HepG2 (cell line): Measurements from ENCODE around the gene FNDC8. TPM values are rescaled to one million over a fixed set of nuclear protein-coding genes. Genes with fewer than 3 reads are reported as not detected.

ENCODE experiments used
- DPF2 ChIP-seq: sonication (generic); formaldehyde crosslinking; IDR thresholded peaks from 2 replicates; pipeline ENCODE4 v1.4.0; 2020; ENCODE audit warnings: mild to moderate bottlenecking, low read depth, missing genetic modification reagents, borderline replicate concordance
- KDM2A ChIP-seq: sonication (generic); formaldehyde crosslinking; IDR thresholded peaks from 2 replicates; pipeline ENCODE4 v1.4.0; 2020; ENCODE audit warnings: low read depth, missing genetic modification reagents, borderline replicate concordance
- KMT2B ChIP-seq: IDR thresholded peaks from 2 replicates; pipeline ENCODE4 v1.6.1; 2016; ENCODE audit warnings: missing genetic modification reagents, missing compliant biosample characterization
- MYC ChIP-seq: sonication (generic); formaldehyde crosslinking; IDR thresholded peaks from 2 replicates; pipeline ENCODE4 v1.9.0; 2021; ENCODE audit warnings: missing genetic modification reagents, borderline replicate concordance
- SAFB2 ChIP-seq: sonication (generic); formaldehyde crosslinking; IDR thresholded peaks from 2 replicates; pipeline ENCODE4 v1.5.1; 2020; ENCODE audit warnings: missing genetic modification reagents, low read depth, mild to moderate bottlenecking, borderline replicate concordance
- SIX1 ChIP-seq: sonication (generic); formaldehyde crosslinking; IDR thresholded peaks from 2 replicates; pipeline ENCODE4 v1.4.0; 2020; ENCODE audit warnings: missing genetic modification reagents, borderline replicate concordance
- SMYD3 ChIP-seq: sonication (generic); formaldehyde crosslinking; IDR thresholded peaks from 2 replicates; pipeline ENCODE4 v1.8.1; 2023; ENCODE audit warnings: mild to moderate bottlenecking, missing genetic modification reagents
- SP5 ChIP-seq: IDR thresholded peaks from 2 replicates; pipeline ENCODE4 v1.6.1; 2016; ENCODE audit warnings: low read depth, borderline replicate concordance
- SYNCRIP ChIP-seq: fragments of 200-400 bp; formaldehyde crosslinking; IDR thresholded peaks from 2 replicates; pipeline ENCODE4 v1.6.1; 2018; ENCODE audit warnings: mild to moderate bottlenecking, low read depth, low read length; ENCODE audit not compliant: insufficient read depth
- ZFP37 ChIP-seq: sonication (generic); formaldehyde crosslinking; IDR thresholded peaks from 2 replicates; pipeline ENCODE4 v1.4.0; 2020; ENCODE audit warnings: missing genetic modification reagents, borderline replicate concordance
- ZKSCAN1 ChIP-seq: fragments of 150-350 bp; IDR thresholded peaks from 2 replicates; pipeline ENCODE4 v1.6.1; 2014; ENCODE audit warnings: low read length
- ZNF136 ChIP-seq: sonication (generic); formaldehyde crosslinking; IDR thresholded peaks from 2 replicates; pipeline ENCODE4 v1.8.1; 2022; ENCODE audit warnings: low read depth, mild to moderate bottlenecking, moderate library complexity, missing genetic modification reagents
- ZNF547 ChIP-seq: sonication (generic); formaldehyde crosslinking; IDR thresholded peaks from 2 replicates; pipeline ENCODE4 v1.5.1; 2020; ENCODE audit warnings: mild to moderate bottlenecking, missing genetic modification reagents
- ZNF549 ChIP-seq: sonication (generic); formaldehyde crosslinking; IDR thresholded peaks from 2 replicates; pipeline ENCODE4 v1.5.0; 2020; ENCODE audit warnings: missing genetic modification reagents
- ZNF607 ChIP-seq: sonication (generic); formaldehyde crosslinking; IDR thresholded peaks from 2 replicates; pipeline ENCODE4 v1.5.1; 2020; ENCODE audit warnings: missing genetic modification reagents, mild to moderate bottlenecking, borderline replicate concordance
- ZNF652 ChIP-seq: IDR thresholded peaks from 2 replicates; pipeline ENCODE4 v1.6.1; 2016; ENCODE audit warnings: low read depth, borderline replicate concordance
- ZNF678 ChIP-seq: sonication (generic); formaldehyde crosslinking; IDR thresholded peaks from 2 replicates; pipeline ENCODE4 v1.4.0; 2020; ENCODE audit warnings: mild to moderate bottlenecking, missing genetic modification reagents
- ZSCAN21 ChIP-seq: sonication (generic); formaldehyde crosslinking; IDR thresholded peaks from 2 replicates; pipeline ENCODE4 v1.8.0; 2022; ENCODE audit warnings: mild to moderate bottlenecking, missing genetic modification reagents, moderate library complexity, borderline replicate concordance
- polyA plus RNA-seq, 8 experiments: library from polyadenylated mRNA; depleted of rRNA in 3 of 8; stranded (reverse) in 7 of 8; unstranded in 1 of 8; fragments of >200 nt; fragmentation: Illumina TruSeq in 4 of 8; extraction: Trizol in 4 of 8; gene quantifications; 2 replicates each; pipeline versions ENCODE4 v1.2.1 to v1.2.3, GENCODE V29; 2011 to 2016; ENCODE audit warnings: low read depth in 4 of 8, missing spikeins in 1 of 8, mixed read lengths in 1 of 8; ENCODE audit not compliant: insufficient read depth in 1 of 8
- total RNA-seq, 5 experiments: library from RNA; depleted of rRNA; stranded (reverse); fragments of >200 nt; fragmentation: Illumina TruSeq; extraction: Trizol; gene quantifications; 2 replicates each; pipeline ENCODE4 v1.2.3, GENCODE V29; 2016; ENCODE audit warnings: low read depth in 1 of 5
- TF ChIP-seq, protein P1 (sequence below): sonication (generic); formaldehyde crosslinking; IDR thresholded peaks from 2 replicates; pipeline ENCODE4 v1.5.0; 2020; ENCODE audit warnings: missing genetic modification reagents
- TF ChIP-seq, protein P2 (sequence below): sonication (generic); formaldehyde crosslinking; IDR thresholded peaks from 2 replicates; pipeline ENCODE4 v1.5.0; 2020; ENCODE audit warnings: mild to moderate bottlenecking, missing genetic modification reagents
- TF ChIP-seq, protein P3 (sequence below): sonication (generic); formaldehyde crosslinking; IDR thresholded peaks from 2 replicates; pipeline ENCODE4 v1.4.0; 2020; ENCODE audit warnings: missing genetic modification reagents
- TF ChIP-seq, protein P4 (sequence below): sonication (generic); formaldehyde crosslinking; IDR thresholded peaks from 2 replicates; pipeline ENCODE4 v1.8.0; 2023; ENCODE audit warnings: mild to moderate bottlenecking, missing genetic modification reagents

FNDC8 gene
- total and polyA plus RNA-seq, 2 of the 13 experiments (the other 11 are each of a cell fraction or from before 2014, with no cell fraction given), result not detected

DNA sequence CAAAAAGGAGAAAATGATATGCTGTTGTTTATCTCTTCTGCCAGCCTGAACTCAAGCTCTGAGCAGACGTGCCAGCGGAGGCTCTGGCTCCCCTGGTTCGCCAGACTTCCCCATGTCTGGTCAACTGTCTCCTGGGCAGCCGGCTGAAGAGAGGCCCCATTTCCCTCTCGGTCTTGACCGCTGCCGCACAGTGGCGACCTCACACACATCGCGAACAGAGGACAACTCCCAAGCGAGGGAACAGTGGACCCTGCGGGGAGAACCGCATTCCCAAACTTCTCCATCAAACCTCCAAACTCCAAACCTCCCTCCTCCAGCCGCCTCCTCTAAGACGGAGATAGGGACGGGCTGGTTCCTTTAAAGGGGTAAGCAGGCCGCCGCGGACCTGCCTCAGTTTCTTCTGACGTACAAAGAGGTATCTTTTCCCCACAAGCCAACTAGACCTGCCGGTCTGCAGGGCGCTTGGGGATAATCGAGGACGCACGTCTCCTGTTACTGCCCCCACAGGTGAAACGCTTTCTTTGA, 33.0 kb upstream of the FNDC8 start (continued):
- peak; percentile 66 for TF ChIP-seq KDM2A (CRISPR knock-in tag)
- TF ChIP-seq, protein P1, sequence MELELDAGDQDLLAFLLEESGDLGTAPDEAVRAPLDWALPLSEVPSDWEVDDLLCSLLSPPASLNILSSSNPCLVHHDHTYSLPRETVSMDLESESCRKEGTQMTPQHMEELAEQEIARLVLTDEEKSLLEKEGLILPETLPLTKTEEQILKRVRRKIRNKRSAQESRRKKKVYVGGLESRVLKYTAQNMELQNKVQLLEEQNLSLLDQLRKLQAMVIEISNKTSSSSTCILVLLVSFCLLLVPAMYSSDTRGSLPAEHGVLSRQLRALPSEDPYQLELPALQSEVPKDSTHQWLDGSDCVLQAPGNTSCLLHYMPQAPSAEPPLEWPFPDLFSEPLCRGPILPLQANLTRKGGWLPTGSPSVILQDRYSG (CRISPR knock-in tag), result no peak
- TF ChIP-seq DPF2 (CRISPR knock-in tag), result no peak
- no peak for TF ChIP-seq SAFB2 (CRISPR knock-in tag)
- TF ChIP-seq ZSCAN21 (CRISPR knock-in tag), result no peak
- TF ChIP-seq, protein P2, sequence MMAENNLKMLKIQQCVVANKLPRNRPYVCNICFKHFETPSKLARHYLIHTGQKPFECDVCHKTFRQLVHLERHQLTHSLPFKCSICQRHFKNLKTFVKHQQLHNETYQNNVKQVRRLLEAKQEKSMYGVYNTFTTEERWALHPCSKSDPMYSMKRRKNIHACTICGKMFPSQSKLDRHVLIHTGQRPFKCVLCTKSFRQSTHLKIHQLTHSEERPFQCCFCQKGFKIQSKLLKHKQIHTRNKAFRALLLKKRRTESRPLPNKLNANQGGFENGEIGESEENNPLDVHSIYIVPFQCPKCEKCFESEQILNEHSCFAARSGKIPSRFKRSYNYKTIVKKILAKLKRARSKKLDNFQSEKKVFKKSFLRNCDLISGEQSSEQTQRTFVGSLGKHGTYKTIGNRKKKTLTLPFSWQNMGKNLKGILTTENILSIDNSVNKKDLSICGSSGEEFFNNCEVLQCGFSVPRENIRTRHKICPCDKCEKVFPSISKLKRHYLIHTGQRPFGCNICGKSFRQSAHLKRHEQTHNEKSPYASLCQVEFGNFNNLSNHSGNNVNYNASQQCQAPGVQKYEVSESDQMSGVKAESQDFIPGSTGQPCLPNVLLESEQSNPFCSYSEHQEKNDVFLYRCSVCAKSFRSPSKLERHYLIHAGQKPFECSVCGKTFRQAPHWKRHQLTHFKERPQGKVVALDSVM (CRISPR knock-in tag), result peak; percentile 4; the same call in 1 of the 2 replicates
- no peak for TF ChIP-seq ZNF607 (CRISPR knock-in tag)
- TF ChIP-seq ZNF547 (CRISPR knock-in tag), result no peak
- TF ChIP-seq, protein P3, sequence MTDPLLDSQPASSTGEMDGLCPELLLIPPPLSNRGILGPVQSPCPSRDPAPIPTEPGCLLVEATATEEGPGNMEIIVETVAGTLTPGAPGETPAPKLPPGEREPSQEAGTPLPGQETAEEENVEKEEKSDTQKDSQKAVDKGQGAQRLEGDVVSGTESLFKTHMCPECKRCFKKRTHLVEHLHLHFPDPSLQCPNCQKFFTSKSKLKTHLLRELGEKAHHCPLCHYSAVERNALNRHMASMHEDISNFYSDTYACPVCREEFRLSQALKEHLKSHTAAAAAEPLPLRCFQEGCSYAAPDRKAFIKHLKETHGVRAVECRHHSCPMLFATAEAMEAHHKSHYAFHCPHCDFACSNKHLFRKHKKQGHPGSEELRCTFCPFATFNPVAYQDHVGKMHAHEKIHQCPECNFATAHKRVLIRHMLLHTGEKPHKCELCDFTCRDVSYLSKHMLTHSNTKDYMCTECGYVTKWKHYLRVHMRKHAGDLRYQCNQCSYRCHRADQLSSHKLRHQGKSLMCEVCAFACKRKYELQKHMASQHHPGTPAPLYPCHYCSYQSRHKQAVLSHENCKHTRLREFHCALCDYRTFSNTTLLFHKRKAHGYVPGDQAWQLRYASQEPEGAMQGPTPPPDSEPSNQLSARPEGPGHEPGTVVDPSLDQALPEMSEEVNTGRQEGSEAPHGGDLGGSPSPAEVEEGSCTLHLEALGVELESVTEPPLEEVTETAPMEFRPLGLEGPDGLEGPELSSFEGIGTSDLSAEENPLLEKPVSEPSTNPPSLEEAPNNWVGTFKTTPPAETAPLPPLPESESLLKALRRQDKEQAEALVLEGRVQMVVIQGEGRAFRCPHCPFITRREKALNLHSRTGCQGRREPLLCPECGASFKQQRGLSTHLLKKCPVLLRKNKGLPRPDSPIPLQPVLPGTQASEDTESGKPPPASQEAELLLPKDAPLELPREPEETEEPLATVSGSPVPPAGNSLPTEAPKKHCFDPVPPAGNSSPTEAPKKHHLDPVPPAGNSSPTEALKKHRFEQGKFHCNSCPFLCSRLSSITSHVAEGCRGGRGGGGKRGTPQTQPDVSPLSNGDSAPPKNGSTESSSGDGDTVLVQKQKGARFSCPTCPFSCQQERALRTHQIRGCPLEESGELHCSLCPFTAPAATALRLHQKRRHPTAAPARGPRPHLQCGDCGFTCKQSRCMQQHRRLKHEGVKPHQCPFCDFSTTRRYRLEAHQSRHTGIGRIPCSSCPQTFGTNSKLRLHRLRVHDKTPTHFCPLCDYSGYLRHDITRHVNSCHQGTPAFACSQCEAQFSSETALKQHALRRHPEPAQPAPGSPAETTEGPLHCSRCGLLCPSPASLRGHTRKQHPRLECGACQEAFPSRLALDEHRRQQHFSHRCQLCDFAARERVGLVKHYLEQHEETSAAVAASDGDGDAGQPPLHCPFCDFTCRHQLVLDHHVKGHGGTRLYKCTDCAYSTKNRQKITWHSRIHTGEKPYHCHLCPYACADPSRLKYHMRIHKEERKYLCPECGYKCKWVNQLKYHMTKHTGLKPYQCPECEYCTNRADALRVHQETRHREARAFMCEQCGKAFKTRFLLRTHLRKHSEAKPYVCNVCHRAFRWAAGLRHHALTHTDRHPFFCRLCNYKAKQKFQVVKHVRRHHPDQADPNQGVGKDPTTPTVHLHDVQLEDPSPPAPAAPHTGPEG, result no peak
- TF ChIP-seq, protein P4, sequence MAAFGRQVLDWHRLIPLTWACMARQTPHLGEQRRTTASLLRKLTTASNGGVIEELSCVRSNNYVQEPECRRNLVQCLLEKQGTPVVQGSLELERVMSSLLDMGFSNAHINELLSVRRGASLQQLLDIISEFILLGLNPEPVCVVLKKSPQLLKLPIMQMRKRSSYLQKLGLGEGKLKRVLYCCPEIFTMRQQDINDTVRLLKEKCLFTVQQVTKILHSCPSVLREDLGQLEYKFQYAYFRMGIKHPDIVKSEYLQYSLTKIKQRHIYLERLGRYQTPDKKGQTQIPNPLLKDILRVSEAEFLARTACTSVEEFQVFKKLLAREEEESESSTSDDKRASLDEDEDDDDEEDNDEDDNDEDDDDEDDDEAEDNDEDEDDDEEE, result no peak
- TF ChIP-seq ZFP37 (CRISPR knock-in tag), result no peak
- TF ChIP-seq ZNF136 (CRISPR knock-in tag), result no peak
- no peak for TF ChIP-seq ZKSCAN1
- no peak; the same call in 1 of the 2 replicates for TF ChIP-seq KMT2B
- peak; percentile 37 for TF ChIP-seq MYC (CRISPR knock-in tag)
- no peak for TF ChIP-seq SP5 (CRISPR knock-in tag)
- TF ChIP-seq SMYD3 (CRISPR knock-in tag), result no peak
- TF ChIP-seq ZNF549 (CRISPR knock-in tag), result no peak
- TF ChIP-seq SYNCRIP, result no peak
- no peak for TF ChIP-seq ZNF678 (CRISPR knock-in tag)
- no peak for TF ChIP-seq SIX1 (CRISPR knock-in tag)
- TF ChIP-seq ZNF652, result no peak
